Stimulated activated CD8-positive, alpha-beta memory T cell treated with anti-CD3 and anti-CD28 coated beads, Interleukin-4, amount 100 ng/mL, for 1 hour (primary cell): Measurements from ENCODE around the gene FIGNL1.
"Not testable (repeated sequence)": the region's sequence is repeated elsewhere in the genome, so short reads cannot be mapped to it uniquely, and the experiment has no call there.

Experiments
- DNase-seq, 2 donors: peaks; one replicate each; pipeline ENCODE4 v3.0.0-alpha.2; 2020; ENCODE audit warnings: low read depth in 2 of 2, low spot score in 1 of 2

FIGNL1 gene

DNA sequence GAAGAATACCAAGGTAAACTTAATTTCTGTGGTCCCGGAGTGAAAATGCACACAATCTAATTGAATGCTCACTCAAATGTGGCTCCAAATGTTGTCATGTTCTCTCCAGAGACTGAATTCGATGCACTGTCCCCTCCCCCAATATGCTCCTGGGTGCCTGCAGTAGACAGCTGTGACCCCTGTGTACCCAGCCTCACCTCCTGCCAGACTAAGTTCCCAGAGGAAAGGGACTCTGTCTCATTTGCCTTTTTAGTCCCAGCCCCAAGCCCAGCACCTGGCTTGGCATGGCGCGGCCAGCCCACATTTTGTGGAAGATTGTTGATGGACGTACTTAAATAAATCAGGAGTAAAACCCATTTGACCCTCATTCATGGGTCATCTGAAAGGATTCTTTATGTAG is 21.8 kb upstream of the FIGNL1 start:
- DNase-seq: no peak

DNA sequence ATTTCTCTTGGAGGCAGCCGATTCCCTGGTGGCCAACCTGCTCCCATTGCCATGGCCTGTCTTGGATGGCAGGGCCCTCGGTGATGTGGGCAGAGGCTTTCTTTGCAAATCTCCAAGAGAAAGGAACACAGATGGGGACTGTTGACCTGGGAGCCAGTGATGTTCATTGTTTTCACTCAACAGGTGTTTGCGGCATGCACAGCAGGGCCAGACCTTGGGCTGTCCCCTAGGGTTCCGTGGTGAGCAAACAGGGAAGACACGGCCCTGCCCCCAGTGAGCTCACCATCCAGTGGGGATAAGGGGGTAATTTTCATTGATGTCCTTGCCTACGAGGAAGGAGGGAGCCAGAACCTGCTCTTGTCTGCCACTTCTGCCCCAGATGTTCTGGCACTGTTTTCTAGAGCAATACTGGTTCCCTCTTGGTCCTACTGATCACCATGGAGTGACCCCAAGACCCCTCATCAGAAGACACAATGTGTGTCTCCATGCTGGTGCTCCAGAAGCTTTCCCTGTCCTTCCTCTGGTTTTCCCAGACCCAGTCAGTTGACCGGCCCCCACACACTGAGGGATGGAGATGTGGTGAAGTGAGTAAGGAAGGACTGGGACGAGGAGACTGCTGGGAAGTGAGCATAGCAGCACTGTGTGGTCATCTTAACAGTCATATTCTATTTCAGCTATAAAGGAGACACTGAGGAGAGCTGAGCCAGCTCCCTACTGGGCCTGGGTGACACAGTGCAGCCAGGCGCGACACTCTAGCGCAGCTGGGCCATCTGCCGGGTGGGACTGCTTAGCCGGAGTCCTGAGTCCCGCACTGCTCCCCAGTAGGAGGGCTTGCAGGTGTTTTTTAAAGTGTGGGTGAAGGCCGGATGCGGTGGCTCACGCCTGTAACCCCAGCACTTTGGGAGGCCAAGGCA is 20.4 kb upstream of the FIGNL1 start:
- no peak for DNase-seq

DNA sequence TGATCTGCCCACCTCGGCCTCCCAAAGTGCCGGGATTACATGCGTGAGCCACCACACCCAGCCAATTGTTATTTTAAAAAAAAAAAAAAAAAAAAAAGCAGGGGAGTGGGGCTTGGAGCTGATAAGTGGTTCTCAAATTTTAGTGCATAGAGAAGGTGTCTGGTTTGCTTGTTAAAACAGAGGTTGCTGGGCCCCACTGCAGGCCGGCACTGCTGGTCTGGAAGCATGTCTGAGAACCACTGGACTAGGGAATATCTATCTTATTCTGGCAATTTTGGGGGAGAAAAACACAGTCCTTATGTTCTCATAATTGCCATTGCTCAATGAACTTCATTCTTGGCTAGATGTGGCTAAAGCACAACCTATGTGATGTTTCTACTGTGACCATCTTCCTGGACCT is 19.0 kb upstream of the FIGNL1 start:
- DNase-seq: no peak

DNA sequence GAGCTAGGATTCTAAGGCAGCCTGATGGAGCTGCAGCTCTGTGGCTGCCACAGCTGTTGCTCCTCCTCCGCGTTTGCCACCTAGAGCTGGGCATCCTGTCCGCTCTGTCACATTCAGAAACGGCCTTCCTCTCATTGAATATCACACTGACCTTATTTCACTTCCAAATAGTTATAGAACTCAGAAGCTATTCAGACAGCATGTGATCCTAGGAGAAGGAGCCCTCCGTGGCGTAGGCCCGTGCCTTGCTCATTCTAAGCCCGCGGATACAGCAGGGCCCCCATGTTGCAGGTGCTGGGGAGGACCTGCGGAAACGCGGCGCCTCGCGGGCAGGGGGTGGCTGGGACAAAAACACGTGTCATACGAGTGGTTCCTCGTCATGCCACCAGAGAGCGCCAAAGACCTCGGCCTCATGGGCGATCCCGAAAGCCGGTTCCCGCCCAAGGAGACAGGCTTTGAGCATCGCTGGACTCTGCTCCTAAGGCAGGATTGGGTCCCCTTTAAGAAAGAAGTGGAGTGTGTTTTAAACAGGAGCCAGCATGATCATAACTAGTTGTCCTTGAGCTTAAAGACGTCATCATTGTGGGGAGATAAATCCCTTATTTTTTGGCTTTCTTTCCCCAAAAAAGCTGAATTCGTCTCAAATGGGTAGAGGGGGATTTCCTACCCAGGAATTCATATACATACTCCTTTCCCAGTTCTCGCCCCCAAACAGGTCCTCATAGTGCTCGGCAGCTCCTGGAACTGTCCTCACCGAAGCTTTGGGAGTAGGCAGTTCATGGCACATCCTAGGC is 17.9 kb upstream of the FIGNL1 start:
- peak; percentile 44 to 59 for DNase-seq

DNA sequence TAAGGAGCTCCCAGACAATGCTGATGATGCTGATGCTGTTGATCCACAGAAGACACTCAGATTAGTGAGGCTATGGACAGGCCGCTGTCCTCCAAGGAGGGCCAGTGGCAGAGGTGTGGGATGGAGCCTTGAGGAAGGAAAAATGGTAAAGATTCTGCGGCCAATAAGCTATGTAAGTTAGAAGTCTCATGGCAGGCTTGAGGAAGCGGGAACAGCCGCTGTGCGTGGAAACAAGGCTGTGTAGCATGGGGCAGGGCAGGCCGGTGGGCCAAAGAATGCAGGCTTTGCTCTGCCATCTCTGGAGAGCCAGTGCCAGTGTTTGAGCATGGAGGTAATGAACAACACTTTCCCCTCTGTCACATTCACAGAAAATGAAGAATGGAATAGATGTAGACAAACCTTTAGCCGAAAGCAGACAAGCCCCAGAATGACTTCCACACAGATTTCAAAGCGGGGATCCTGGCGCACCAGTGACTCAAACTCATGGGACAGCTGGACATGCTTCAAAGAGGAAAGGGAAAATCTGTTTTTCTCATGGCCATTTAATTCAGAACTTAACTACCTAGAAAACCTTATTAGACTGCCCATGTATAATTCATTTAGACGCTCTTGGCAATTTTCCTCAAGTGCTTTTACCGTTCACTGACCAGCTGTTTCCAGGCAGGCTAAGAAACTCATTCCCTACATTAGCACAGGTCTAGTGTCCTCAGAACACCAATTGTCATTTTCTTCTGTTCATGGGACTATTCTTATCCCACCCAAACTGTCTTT is 16.9 kb upstream of the FIGNL1 start:
- no peak for DNase-seq

DNA sequence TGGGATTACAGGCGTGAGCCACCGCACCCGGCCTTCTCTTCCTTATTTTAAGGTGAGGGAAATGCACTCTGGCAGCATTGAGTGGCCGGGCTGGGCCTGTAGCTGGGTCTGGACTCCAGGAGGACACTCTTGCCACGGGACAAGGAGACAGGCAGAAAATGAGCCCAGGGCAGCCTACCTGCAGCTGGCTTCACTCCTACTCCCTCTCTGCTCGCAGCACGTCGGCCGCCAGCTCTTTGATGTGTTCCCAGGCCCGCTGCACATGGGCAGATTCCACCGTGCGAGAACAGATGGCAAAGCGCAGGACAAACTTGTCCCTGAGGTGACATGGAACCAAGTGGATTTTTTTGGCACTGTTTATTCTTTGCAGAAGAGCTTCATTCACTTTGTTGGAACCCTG is 12.9 kb upstream of the FIGNL1 start:
- DNase-seq: no peak

DNA sequence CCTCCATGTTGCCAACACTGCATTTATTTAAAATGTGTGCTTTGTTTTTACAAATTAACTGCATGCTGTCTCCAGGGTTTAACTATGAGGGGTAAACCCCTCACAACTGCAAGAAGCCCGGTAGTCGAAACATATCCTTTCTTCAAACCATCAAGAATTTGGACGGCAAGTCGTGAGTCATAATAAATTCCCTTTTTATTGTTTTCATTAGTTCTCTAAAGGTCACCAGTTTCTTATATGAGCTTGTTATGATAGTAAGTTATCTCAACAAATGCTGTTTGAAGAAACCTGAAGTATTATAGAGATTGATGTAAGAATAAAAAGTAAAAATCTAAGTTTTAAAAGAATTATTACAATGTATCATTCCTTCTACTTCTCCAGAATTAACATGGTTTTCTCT is 12.2 kb upstream of the FIGNL1 start:
- no peak for DNase-seq

DNA sequence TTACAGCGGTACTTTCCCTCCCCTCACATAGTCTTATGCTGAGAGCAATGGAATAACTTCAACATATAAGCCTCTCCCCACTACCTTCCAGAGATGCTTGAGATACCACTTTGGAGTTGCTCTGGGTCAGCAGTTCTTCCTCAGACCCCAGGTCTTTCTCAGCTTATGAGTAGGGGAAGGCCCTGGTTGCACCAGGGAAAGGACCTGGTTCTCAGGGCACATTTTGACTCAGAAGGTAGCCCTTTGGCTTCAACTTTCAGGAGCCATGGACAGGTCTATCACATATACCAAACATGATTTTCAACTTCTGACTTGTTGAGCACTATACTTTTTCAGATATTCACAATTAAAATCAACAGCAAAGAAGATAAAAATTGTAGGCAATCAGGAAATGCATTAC is 11.5 kb upstream of the FIGNL1 start:
- DNase-seq: no peak

DNA sequence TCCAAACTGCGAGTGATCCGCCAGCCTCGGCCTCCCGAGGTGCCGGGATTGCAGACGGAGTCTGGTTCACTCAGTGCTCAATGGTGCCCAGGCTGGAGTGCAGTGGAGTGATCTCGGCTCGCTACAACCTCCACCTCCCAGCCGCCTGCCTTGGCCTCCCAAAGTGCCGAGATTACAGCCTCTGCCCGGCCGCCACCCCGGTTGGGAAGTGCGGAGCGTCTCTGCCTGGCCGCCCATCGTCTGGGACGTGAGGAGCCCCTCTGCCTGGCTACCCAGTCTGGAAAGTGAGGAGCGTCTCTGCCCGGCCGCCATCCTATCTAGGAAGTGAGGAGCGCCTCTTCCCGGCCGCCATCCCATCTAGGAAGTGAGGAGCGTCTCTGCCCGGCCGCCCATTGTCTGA is 9.0 kb upstream of the FIGNL1 start:
- DNase-seq: not testable (repeated sequence)

DNA sequence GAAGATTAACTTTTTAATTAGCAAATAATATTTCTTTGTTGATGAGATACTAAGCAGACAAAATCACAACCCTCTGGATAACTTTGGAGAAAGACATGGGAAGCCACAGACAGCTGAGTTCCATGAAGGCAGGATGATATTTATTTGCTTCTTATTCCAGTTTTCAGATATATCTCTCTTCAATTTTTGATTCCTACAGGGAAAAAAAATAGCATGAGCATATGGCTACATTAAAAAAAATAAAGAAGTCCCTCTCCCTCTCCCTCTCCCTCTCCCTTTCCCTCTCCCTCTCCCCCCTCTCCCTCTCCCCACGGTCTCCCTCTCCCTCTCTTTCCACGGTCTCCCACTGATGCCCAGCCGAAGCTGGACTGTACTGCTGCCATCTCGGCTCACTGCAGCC is 8.5 kb upstream of the FIGNL1 start:
- not testable (repeated sequence) for DNase-seq

DNA sequence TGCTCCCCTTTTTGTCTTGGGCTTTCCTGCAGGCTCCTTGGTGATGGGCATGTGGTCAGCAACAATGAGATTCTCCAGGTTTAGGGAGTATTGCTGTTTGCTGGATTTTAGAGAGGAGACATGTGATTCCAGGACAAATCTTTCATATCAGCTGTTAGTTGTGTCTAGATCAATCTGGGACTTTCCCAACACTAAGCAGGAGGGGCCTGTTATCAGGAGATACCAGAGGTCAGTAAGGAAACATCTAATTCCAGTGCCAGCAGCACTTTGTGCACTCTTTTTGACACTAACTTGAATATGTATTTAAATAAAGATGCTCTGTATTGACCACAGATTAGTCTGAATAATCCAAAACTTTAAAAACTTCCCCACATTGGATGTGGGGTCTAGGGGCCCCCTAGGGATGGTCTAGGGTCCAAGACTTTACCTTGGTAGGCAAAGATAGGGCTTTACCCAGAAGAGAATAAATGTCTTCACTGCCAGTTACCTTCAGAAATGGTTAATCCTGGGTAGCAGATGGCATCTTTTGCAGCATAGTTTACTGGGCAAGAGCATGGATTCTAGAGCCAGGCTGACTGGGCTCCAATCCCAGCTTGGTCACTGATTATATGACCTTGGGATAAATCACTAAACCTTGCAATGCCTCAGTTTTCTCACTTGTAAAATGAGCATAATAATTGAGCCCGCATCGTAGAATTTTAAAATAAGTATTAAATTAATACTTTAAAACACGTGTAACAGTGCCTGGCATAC is 6.4 kb upstream of the FIGNL1 start:
- DNase-seq: no peak

DNA sequence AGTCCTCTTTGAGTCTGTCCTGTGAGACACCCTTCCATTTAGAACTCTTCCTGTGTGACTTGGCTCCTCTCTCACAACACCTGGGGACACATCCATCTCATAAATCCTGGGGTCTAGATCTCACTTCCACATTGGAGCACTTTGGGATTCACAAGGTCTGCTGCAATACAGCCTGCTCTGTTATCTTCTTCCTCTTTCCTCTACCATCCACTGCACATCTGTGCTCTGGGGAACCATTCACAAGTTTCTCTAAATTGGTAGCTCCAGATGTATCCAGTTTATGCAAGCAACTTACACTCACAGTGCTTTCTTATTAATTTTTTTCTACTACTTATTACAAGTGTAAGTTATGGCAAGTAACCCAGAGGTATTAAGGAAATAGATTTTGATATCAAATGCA is 5.5 kb upstream of the FIGNL1 start:
- no peak for DNase-seq

DNA sequence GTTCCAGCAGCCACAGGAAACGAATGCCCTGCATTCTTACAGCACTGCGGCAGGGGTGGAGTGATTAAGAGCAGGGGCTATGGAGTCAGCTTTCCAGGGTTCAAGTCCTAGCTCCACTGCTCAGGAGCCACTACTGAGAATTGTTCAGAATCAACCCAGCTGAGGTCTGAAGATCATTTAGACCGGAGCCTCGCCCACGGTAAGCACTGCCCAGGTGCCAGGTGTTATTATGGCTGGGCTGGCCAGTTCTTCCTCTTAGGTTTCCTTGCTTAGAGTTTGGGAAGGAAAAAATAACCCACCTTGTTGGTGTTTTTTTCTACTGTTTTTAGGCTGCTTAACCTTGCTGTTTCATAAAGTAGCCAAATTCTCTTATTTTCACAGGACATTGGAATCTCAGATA is 4.8 kb upstream of the FIGNL1 start:
- DNase-seq: no peak

DNA sequence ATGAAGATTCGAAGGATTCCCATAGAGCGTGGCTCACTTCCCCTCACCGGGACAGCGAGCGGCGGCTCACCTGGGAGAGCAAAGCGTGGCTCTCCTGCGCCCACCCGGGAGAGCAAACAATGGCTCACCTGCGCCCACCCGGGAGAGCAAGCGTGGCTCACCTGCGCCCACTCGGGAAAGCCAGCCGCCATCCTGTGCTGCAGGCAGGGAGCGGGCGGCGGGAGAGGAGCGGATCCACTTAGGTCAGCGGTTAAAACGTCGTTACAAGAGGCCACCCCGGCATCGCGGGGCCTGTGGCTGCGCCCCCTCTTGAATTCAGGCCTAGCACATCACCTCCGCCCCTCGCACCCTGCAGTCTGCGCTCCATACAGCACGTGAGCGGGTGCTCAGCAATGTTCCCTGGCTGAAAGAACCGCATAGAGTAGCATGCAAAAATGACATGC is 461 bp upstream of the FIGNL1 start:
- peak in 1 of 2 donors; percentile 8 for DNase-seq

DNA sequence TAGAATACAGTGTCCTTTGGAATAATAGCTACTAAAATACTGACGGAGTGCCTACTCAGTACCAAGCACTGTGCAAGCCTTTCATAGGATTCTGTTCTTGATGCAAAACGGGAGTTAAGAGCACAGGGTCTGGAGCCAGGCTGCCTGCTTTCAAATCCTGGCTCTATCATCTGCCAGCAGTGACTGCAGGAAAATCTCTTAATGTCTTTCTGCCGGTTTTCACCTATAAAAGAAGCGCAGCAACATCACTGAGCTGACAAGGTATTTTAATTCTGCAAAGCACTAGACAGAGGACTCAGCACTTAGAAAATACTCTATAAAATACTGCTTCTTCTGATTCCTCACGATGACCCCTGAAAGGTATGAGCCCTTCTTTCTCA is 659 bp downstream of the FIGNL1 start:
- DNase-seq: no peak

DNA sequence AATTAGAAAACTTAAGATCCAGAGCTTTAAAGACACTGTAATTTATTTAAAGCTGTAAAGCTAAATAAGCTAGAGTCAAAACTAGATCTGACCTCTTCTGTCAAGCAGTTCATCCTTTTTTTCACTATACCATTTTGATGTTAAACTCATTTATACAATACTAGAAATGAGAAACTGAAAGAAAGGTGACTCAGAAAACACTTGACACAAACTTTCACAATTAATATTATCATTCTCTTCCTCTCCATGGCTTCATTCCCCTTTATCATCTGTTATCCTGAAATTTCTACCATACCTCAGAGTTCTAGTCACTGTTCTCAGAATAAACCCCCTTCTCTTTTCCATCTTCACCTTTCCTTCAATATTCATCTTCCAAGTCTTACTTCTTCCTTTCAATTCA is 1.3 kb downstream of the FIGNL1 start:
- no peak for DNase-seq

DNA sequence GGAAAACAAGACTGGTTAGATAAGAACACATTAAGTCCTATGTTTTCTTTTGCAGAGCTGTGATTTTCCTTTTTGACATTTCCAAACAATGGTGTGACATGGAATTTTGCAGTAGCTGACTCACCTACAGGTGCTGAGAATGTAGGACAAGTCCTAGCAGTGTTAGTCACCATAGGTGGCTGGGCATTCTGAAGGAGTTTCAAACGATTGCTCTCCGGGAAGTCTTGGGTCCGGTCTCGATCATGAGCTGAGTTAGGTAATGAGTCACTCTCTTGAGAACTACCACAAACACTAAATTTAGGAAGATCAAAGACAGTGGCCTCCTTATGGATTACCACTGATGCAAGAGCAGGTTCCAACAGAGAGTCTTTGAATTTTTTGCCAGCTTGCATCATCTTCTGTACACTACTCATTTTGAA is 3.6 kb downstream of the FIGNL1 start:
- no peak for DNase-seq

DNA sequence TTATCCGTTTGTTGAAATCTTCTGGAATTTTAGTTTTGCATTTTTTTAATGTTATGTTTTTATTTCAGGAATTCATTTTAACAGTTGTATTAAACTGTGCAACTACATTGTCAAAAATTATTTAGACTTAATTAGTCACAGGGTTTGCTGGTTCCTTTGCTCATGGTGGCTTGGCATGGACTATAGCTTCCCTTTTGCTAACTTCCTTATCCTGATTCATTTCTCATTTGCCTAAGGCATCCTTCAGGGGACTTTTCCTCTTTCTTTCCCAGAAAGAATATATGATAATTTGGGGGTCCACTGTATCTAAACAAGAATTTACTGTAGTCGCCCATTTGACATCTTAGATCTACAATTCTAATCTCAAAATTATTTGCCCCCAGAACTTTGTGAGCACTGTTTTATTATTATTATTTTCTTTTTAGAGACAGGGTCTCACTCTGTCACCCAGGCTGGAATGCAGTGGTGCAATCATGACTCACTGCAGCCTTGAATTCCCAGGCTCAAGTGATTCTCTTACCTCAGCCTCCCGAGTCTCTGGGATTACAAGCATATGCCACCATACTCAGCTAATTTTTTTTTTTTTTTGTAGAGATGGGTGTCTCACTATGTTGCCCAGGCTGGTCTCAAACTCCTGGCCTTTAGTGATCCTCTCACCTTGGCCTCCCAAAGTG is 13.9 kb downstream of the FIGNL1 start:
- no peak for DNase-seq

DNA sequence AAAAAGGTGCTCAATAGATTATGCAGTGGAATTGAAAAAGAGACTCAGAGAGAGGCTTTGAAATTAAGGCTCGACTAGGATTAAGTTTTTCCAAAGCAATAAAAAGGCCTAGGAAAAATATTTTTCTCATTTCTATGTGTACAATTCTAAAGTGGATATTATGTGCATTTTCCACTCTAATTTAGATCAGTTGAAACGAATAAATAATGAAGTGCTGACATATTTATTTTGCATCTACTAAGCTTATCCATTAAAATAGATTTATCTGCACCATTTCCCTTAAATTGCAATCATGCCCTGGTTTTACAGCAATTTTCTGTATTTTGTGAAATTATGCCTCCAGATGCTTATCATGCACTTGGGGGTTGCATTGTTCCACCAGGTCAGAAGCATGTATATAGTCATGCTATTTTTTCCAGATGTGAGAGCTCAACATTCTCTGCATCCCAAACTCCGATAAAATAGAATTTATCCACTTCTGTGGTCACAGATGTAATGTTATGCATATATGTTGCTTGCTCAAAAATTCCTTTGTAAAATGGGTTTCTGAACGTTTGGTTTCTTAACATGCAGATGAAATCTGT is 18.3 kb downstream of the FIGNL1 start:
- no peak for DNase-seq

DNA sequence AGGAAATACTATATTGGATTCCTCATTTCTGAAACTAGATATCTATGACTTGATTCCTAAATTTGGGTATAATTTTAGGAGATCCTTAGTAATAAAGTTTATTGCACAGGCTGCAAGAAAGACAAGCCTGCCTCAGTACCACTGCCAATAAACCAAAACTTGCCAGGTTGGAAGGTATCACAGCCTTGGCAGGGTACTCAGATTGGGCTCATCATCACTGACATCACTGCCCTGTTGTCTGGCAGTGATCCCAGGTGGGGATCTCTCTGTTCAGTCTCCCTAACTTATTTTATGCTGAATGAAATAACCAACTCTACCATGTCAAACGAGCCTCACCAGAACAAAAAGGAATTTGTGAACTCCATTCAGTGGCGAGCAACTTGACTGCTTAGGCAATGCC is 18.8 kb downstream of the FIGNL1 start:
- no peak for DNase-seq
